T-cell (primary cell): ENCODE data around the gene COL4A1. TPM values are rescaled to one million over a fixed set of nuclear protein-coding genes. Genes with fewer than 3 reads are reported as not detected.

Experiments
- ATAC-seq, 4 experiments: fragments of 200-7000 bp in 3 of 4; fragments of 150-1000 bp in 1 of 4; cut with Tn5 transposase; replicated peaks in 1 of 4; 1 replicate in 3 of 4; 2 replicates in 1 of 4; pipeline ENCODE4 v1.10.0; 2021; ENCODE audit warnings: moderate library complexity in 3 of 4, mild to moderate bottlenecking in 2 of 4, moderate number of reproducible peaks in 1 of 4
- CTCF ChIA-PET, 2 donors: fragments of 300-600 bp; sonication (Branson Sonifier 250); formaldehyde crosslinking; loops; one replicate each; lab custom pipeline; 2022; ENCODE audit warnings: antibody characterized with exemption in 2 of 2; lab: Charles Lee
- POLR2A ChIA-PET, 2 donors: fragments of 300-600 bp; sonication (Branson Sonifier 250); formaldehyde crosslinking; loops; one replicate each; lab custom pipeline; 2022; ENCODE audit warnings: antibody characterized with exemption in 2 of 2; lab: Charles Lee
- DNase-seq, 35 experiments: peaks; one replicate each; pipeline versions ENCODE4 v3.0.0 to v3.0.0-alpha.2; 2013 to 2023
- H3K27ac ChIP-seq: one replicate; pipeline ENCODE4 v1.5.1; 2013; ENCODE audit warnings: low read length
- H3K27me3 ChIP-seq, 2 experiments: replicated peaks in 1 of 2; 1 replicate in 1 of 2; 2 replicates in 1 of 2; pipeline versions ENCODE4 v1.6.1 to v1.7.0; 2013; ENCODE audit warnings: low read length in 1 of 2, mixed read lengths in 1 of 2; ENCODE audit not compliant: control insufficient read depth in 2 of 2, insufficient read depth in 2 of 2; ENCODE audit errors: extremely low read depth in 1 of 2
- H3K36me3 ChIP-seq, 2 donors: 1 replicate in 1 of 2; 2 replicates in 1 of 2; pipeline versions ENCODE4 v1.6.1 to v1.7.0; 2013; ENCODE audit warnings: low read length in 1 of 2; ENCODE audit not compliant: control insufficient read depth in 2 of 2, insufficient read depth in 1 of 2; ENCODE audit errors: extremely low read depth in 1 of 2
- H3K4me1 ChIP-seq, 2 experiments: 1 replicate in 1 of 2; 2 replicates in 1 of 2; pipeline versions ENCODE4 v1.6.1 to v1.7.0; 2013; ENCODE audit warnings: low read length in 2 of 2, mixed read lengths in 1 of 2; ENCODE audit not compliant: insufficient read depth in 2 of 2, control insufficient read depth in 1 of 2; ENCODE audit errors: extremely low read depth in 1 of 2
- H3K4me3 ChIP-seq, 2 donors: 1 replicate in 1 of 2; 2 replicates in 1 of 2; pipeline versions ENCODE4 v1.5.1 to v1.7.0; 2013; ENCODE audit warnings: mild to moderate bottlenecking in 2 of 2, low read length in 1 of 2, moderate library complexity in 1 of 2; ENCODE audit not compliant: control insufficient read depth in 1 of 2; ENCODE audit errors: extremely low read depth in 1 of 2
- H3K9me3 ChIP-seq: 2 replicates; pipeline ENCODE4 v1.7.0; 2013
- H3K27ac Mint-ChIP-seq, 2 donors: one replicate each; pipeline ENCODE4 v1.8.0; 2020 to 2021; ENCODE audit warnings: mild to moderate bottlenecking in 2 of 2, mixed read lengths in 2 of 2
- H3K27me3 Mint-ChIP-seq, 2 donors: one replicate each; pipeline ENCODE4 v1.8.0; 2021 to 2022; ENCODE audit warnings: mixed read lengths in 2 of 2
- H3K36me3 Mint-ChIP-seq: one replicate; pipeline ENCODE4 v1.8.0; 2021; ENCODE audit warnings: mixed read lengths
- H3K4me1 Mint-ChIP-seq, 3 donors: one replicate each; pipeline ENCODE4 v1.8.0; 2020 to 2022; ENCODE audit warnings: mixed read lengths in 3 of 3, mild to moderate bottlenecking in 1 of 3
- H3K4me3 Mint-ChIP-seq, 3 donors: one replicate each; pipeline ENCODE4 v1.8.0; 2020 to 2022; ENCODE audit warnings: mild to moderate bottlenecking in 3 of 3, mixed read lengths in 3 of 3, moderate library complexity in 3 of 3
- H3K9me3 Mint-ChIP-seq, 3 donors: one replicate each; pipeline ENCODE4 v1.8.0; 2020 to 2022; ENCODE audit warnings: mixed read lengths in 3 of 3
- WGBS: methylation state at CpG from one replicate; pipeline ENCODE4 v1.1.5; 2013; ENCODE audit warnings: missing lambda C conversion rate; ENCODE audit not compliant: insufficient coverage; 5-methylcytosine and 5-hydroxymethylcytosine counted together
- total RNA-seq, 35 experiments: library from RNA in 6 of 35; stranded (reverse) in 6 of 35; fragments of 120-200 nt in 1 of 35; gene quantifications; one replicate each; pipeline versions ENCODE4 v1.2.1 to v1.2.4 and lab custom pipeline; 2013 to 2026

Gene COL4A1
- total RNA-seq, 5 donors from 2014 or later (not counting 1 experiment from before 2014, with no cell fraction given), result 0.49 to 1.3 (median 0.85) TPM; not detected in 2

DNA sequence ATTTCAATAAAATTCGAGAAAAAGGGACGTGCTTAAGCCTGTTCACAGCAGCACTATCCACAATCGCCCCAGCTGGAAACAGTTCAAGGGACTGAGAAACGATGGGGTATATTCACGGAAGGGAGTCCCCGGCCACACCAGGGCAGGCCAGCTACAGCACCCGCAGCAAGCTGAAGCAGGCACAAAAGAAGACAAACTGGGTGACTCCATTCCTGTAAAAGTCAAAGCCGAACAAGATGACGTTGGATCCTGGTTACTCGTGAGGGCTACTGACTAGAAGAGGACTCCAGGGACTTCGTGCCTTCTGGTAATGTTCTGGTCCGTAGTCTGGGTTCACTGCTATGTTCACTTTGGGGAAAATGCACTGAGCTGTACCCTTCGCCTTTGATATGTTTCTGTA, 57.6 kb downstream of the COL4A1 start:
- H3K9me3 ChIP-seq, result no peaks in the 10 kb centered on the region
- no peak overlapping the region for H3K27ac Mint-ChIP-seq
- H3K36me3 ChIP-seq, result no peaks in the 10 kb centered on the region
- ATAC-seq (no peak), DNase-seq (no peak)
- H3K4me3 Mint-ChIP-seq, result no peak overlapping the region
- H3K4me1 Mint-ChIP-seq, result no peaks in the 10 kb centered on the region
- no peaks in the 10 kb centered on the region for H3K4me1 ChIP-seq
- WGBS, result 80% methylated on average over 10 of the region's 13 CpGs
- POLR2A ChIA-PET, result no interaction called here
- no peaks in the 10 kb centered on the region for H3K36me3 Mint-ChIP-seq
- H3K27me3 ChIP-seq, result peaks cover 0 to 18% of the 10 kb centered on the region in 2 experiments
- no peaks in the 10 kb centered on the region for H3K9me3 Mint-ChIP-seq
- CTCF ChIA-PET, result interaction anchor here in 1 of 2 donors (0.6 kb wide), 1 partner anchor 1146 kb away, joined by 3 read pairs; no protein-coding TSS in a partner anchor
- H3K27ac ChIP-seq, result no peak overlapping the region
- H3K4me3 ChIP-seq, result no peak overlapping the region
- peaks cover 4 to 5% of the 10 kb centered on the region in 2 donors for H3K27me3 Mint-ChIP-seq

GRCh38 chr13:110248449-110249143, 58.4 kb downstream of the COL4A1 start:
- Mint-ChIP-seq H3K4me3 (no peak overlapping the region), H3K4me1 (no peaks in the 10 kb centered on the region), H3K27ac (no peak overlapping the region), H3K27me3 (peaks cover 4 to 5% of the 10 kb centered on the region in 2 donors), H3K9me3 (no peaks in the 10 kb centered on the region), H3K36me3 (no peaks in the 10 kb centered on the region)
- Histone ChIP-seq H3K4me3 (no peak overlapping the region), H3K9me3 (no peaks in the 10 kb centered on the region), H3K27me3 (peaks cover 0 to 18% of the 10 kb centered on the region in 2 experiments), H3K27ac (no peak overlapping the region), H3K4me1 (no peaks in the 10 kb centered on the region), H3K36me3 (no peaks in the 10 kb centered on the region)
- ChIA-PET POLR2A (no interaction called here), CTCF (no interaction called here)
- no peak for DNase-seq
- WGBS, result 97% methylated on average over 13 of the region's 27 CpGs
- no peak for ATAC-seq

GRCh38 chr13:110246530-110246929, 60.4 kb downstream of the COL4A1 start:
- no peak overlapping the region for H3K4me3 Mint-ChIP-seq
- 71% methylated on average over 1 of the region's 5 CpGs for WGBS

GRCh38 chr13:110245416-110245899, 61.5 kb downstream of the COL4A1 start:
- ChIA-PET CTCF (no interaction called here), POLR2A (no interaction called here)
- no peaks in the 10 kb centered on the region for H3K36me3 Mint-ChIP-seq
- 69% methylated on average over 3 of the region's 7 CpGs for WGBS
- Histone ChIP-seq H3K9me3 (no peaks in the 10 kb centered on the region), H3K36me3 (no peaks in the 10 kb centered on the region), H3K4me1 (no peaks in the 10 kb centered on the region), H3K27ac (no peak overlapping the region), H3K27me3 (peaks cover 0 to 20% of the 10 kb centered on the region in 2 experiments), H3K4me3 (no peak overlapping the region)
- H3K4me1 Mint-ChIP-seq, result no peaks in the 10 kb centered on the region
- no peaks in the 10 kb centered on the region for H3K9me3 Mint-ChIP-seq
- no peak overlapping the region for H3K4me3 Mint-ChIP-seq
- DNase-seq (no peak), ATAC-seq (no peak)
- peaks cover 9 to 14% of the 10 kb centered on the region in 2 donors for H3K27me3 Mint-ChIP-seq
- no peak overlapping the region for H3K27ac Mint-ChIP-seq

More at GRCh38 chr13:110246530-110246929, 60.4 kb downstream of the COL4A1 start:
- Mint-ChIP-seq H3K27me3 (peaks cover 8 to 9% of the 10 kb centered on the region in 2 donors), H3K36me3 (no peaks in the 10 kb centered on the region), H3K9me3 (no peaks in the 10 kb centered on the region), H3K4me1 (no peaks in the 10 kb centered on the region), H3K27ac (no peak overlapping the region)
- no peaks in the 10 kb centered on the region for H3K36me3 ChIP-seq
- POLR2A ChIA-PET, result interaction anchor here in 1 of 2 donors (0.7 kb wide), 1 partner anchor 13 kb away, joined by 3 read pairs; no protein-coding TSS in a partner anchor
- CTCF ChIA-PET, result no interaction called here
- H3K4me1 ChIP-seq, result no peaks in the 10 kb centered on the region
- H3K4me3 ChIP-seq, result no peak overlapping the region
- DNase-seq, result no peak
- H3K9me3 ChIP-seq, result no peaks in the 10 kb centered on the region
- H3K27me3 ChIP-seq, result peaks cover 0 to 18% of the 10 kb centered on the region in 2 experiments
- no peak overlapping the region for H3K27ac ChIP-seq
- no peak for ATAC-seq

- Histone ChIP-seq H3K36me3 (no peaks in the 10 kb centered on the region), H3K9me3 (no peaks in the 10 kb centered on the region), H3K4me3 (no peak overlapping the region), H3K27me3 (peaks cover 0 to 24% of the 10 kb centered on the region in 2 experiments), H3K4me1 (no peaks in the 10 kb centered on the region), H3K27ac (no peak overlapping the region)
- no peak for ATAC-seq
- peaks cover 9 to 14% of the 10 kb centered on the region in 2 donors for H3K27me3 Mint-ChIP-seq
- no peaks in the 10 kb centered on the region for H3K9me3 Mint-ChIP-seq
- POLR2A ChIA-PET, result no interaction called here
- H3K27ac Mint-ChIP-seq, result no peak overlapping the region
- WGBS, result 67% methylated on average over 7 of the region's 9 CpGs
- CTCF ChIA-PET, result no interaction called here
- no peak overlapping the region for H3K4me3 Mint-ChIP-seq
- no peaks in the 10 kb centered on the region for H3K36me3 Mint-ChIP-seq
- no peaks in the 10 kb centered on the region for H3K4me1 Mint-ChIP-seq
- DNase-seq, result no peak
Observed at GRCh38 chr13:110244976-110245375, 62.0 kb downstream of the COL4A1 start.

- H3K27me3 Mint-ChIP-seq, result peaks cover 9 to 15% of the 10 kb centered on the region in 2 donors
- no peak overlapping the region for H3K27ac Mint-ChIP-seq
- no peaks in the 10 kb centered on the region for H3K4me1 Mint-ChIP-seq
- ChIA-PET POLR2A (no interaction called here), CTCF (no interaction called here)
- WGBS, result 61% methylated on average over 5 of the region's 7 CpGs
- Histone ChIP-seq H3K9me3 (no peaks in the 10 kb centered on the region), H3K4me1 (no peaks in the 10 kb centered on the region), H3K27ac (no peak overlapping the region), H3K27me3 (peaks cover 2 to 23% of the 10 kb centered on the region in 2 experiments), H3K36me3 (no peaks in the 10 kb centered on the region), H3K4me3 (no peak overlapping the region)
- DNase-seq (no peak), ATAC-seq (no peak)
- no peak overlapping the region for H3K4me3 Mint-ChIP-seq
- no peaks in the 10 kb centered on the region for H3K9me3 Mint-ChIP-seq
- H3K36me3 Mint-ChIP-seq, result no peaks in the 10 kb centered on the region
Observed at GRCh38 chr13:110244071-110244830, 62.7 kb downstream of the COL4A1 start.
